ENCODE data around the gene SS18L1.

DNA sequence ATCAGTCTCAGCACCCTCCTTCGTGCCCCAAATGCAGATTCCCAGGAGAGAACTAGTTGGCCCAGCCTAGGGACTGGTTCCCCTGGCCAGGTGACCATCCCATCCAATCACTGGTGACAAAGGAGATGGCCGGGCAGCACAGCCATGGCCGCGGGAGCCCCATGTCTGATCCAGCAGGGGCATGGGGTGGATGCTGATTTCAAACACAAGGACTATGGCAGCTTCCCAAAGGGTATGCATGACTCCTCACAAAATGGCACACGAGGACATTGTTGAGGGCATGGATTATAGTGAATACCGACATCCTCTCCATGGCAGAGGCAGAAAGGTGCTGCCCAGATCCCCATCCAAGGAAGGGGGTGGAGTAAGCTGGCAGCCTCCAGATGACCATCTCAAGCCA lies 31.2 kb upstream of the SS18L1 start:
- TF ChIP-seq CTCF (IDR thresholded peaks at IDR 0.05) (no peak), POLR2A (IDR thresholded peaks at IDR 0.05) (no peak)
